ENCODE results near the gene PPAT.

DNA sequence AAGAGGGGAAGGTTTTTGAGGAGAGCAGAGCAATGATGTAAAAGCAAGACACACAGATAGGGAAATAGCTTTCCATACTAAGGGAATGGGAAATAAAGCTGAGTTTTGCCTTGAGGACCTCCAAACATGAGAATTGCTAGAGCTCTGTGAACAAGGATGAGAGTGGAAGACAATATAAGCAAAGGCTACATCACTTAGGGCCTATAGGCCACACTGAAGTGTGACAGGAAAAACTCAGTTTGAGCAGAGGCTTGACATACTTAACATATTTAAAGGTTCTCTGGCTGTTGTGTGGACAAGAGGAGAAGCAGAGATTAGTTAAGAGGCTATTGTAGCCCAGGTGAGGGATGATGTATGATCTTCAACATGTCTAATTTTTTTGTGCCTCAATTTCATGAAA, 26.7 kb upstream of the PPAT start:
- TF ChIP-seq, protein P1, sequence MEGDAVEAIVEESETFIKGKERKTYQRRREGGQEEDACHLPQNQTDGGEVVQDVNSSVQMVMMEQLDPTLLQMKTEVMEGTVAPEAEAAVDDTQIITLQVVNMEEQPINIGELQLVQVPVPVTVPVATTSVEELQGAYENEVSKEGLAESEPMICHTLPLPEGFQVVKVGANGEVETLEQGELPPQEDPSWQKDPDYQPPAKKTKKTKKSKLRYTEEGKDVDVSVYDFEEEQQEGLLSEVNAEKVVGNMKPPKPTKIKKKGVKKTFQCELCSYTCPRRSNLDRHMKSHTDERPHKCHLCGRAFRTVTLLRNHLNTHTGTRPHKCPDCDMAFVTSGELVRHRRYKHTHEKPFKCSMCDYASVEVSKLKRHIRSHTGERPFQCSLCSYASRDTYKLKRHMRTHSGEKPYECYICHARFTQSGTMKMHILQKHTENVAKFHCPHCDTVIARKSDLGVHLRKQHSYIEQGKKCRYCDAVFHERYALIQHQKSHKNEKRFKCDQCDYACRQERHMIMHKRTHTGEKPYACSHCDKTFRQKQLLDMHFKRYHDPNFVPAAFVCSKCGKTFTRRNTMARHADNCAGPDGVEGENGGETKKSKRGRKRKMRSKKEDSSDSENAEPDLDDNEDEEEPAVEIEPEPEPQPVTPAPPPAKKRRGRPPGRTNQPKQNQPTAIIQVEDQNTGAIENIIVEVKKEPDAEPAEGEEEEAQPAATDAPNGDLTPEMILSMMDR (conservative IDR thresholded peaks at IDR 0.05), result no peak
- TF ChIP-seq ZFX (IDR thresholded peaks at IDR 0.05), result no peak

All from C4-2B (cell line).